ENCODE data around the gene BBX. TPM values are rescaled to one million over a fixed set of nuclear protein-coding genes. Genes with fewer than 3 reads are reported as not detected.
"Not testable (repeated sequence)": the region's sequence is repeated elsewhere in the genome, so short reads cannot be mapped to it uniquely, and the experiment has no call there.

BBX gene
- total RNA-seq, 1 donor from 2014 or later: 77.5 TPM

DNA sequence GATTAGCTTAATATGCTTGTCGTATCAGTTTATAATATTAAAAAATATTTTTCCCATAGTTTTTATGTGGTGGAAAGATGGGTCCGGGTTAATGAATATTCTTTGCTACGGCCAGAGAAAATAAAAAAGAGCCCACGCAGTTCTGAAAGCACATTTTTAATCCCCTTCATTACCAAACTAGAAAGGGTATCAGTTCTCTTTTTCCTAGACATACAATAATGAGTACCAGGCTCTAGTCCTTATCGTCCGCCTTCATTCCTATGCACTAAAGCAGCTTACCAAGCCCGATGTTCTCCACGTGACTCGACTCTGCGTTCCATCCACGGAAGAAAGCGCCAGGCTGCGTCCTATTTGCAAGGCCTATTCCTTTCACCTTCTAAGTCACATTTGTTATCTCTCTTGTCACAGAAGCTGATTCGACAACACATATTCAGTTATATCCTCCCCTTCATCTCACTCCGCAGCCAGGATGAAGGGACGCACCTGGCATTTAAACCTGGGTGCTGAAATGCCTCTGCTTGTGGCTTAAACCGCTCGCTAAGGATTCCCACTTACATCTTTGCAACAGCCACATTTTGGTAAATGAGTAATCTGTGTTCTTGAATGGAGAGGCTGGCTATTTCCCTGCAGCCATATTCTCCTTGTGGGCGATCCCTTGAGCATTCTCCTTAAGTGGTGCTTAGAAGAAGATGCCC, 311.1 kb downstream of the BBX start:
- no peak for DNase-seq
- Mint-ChIP-seq H3K27ac (no peak overlapping the region), H3K27me3 (no peaks in the 10 kb centered on the region), H3K9me3 (no peaks in the 10 kb centered on the region), H3K4me3 (no peak overlapping the region), H3K4me1 (no peaks in the 10 kb centered on the region), H3K36me3 (ENCODE audit: low read depth) (no peaks in the 10 kb centered on the region)
- ATAC-seq (ENCODE audit: low read depth): no peak
- no peak for TF ChIP-seq CTCF (IDR thresholded peaks at IDR 0.05)
- POLR2A ChIA-PET: no interaction called here
- intact Hi-C loops (cut with micrococcal nuclease): no loop called here
- CTCF ChIA-PET: no interaction called here

DNA sequence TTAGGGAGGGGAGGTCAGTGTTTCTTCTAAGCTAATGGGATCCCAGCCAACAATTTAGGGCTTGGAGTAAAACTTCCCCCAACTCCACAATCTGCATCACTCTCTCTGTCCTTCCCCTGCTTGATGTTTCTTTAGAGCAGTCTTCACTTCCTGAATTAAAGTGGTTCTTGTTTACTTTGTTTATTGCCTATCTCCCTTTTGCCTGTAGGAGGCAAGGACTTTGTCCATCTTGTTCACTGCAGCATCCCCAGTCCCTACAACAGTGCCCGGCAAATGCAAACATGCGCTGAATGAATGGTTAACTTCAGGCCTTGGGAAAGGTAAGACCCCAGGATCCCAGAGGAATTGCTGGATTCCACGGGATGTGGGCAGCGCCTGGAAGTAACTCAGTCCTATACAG, 312.2 kb downstream of the BBX start:
- intact Hi-C loops (cut with micrococcal nuclease); DNase-seq; H3K4me3 Mint-ChIP-seq; H3K9me3 Mint-ChIP-seq; H3K36me3 Mint-ChIP-seq (ENCODE audit: low read depth); H3K4me1 Mint-ChIP-seq; ATAC-seq (ENCODE audit: low read depth); H3K27ac Mint-ChIP-seq; POLR2A ChIA-PET; CTCF ChIA-PET; H3K27me3 Mint-ChIP-seq: not testable (repeated sequence)

GRCh38 chr3:107837895-107838612, 315.3 kb downstream of the BBX start:
- intact Hi-C loops (cut with micrococcal nuclease): no loop called here
- no peaks in the 10 kb centered on the region for H3K4me1 Mint-ChIP-seq

DNA sequence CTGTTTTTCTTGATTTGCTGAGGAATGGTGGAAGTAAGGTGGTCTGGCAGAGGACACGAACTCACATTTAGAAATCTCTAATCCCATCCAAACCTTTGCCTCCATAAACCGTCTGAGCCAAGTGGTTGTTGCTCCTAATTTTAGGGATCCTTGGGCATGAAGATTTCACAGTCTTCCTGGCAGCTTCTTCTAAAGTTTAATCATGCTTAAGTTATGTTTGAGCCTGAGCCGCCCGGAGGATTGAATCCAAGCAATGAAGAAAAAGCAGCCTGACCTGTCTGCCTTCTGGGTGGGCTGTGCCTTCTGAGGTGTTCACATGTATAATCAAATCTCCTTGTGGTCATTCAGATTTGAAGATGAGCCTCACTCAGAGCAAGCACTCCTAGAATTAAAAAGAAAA, 319.1 kb downstream of the BBX start:
- DNase-seq: no peak
- no peak for TF ChIP-seq CTCF (IDR thresholded peaks at IDR 0.05)
- no peaks in the 10 kb centered on the region for H3K9me3 Mint-ChIP-seq
- no peak for ATAC-seq (ENCODE audit: low read depth)
- no peak overlapping the region for H3K27ac Mint-ChIP-seq
- intact Hi-C loops (cut with micrococcal nuclease): no loop called here
- peaks cover 5% of the 10 kb centered on the region for H3K27me3 Mint-ChIP-seq
- no peak overlapping the region for H3K4me3 Mint-ChIP-seq
- ChIA-PET CTCF (no interaction called here), POLR2A (no interaction called here)
- no peaks in the 10 kb centered on the region for H3K4me1 Mint-ChIP-seq
- no peaks in the 10 kb centered on the region for H3K36me3 Mint-ChIP-seq (ENCODE audit: low read depth)

More at GRCh38 chr3:107837895-107838612, 315.3 kb downstream of the BBX start:
- DNase-seq (no peak), ATAC-seq (ENCODE audit: low read depth) (no peak)
- Mint-ChIP-seq H3K27ac (no peak overlapping the region), H3K4me3 (no peak overlapping the region), H3K36me3 (ENCODE audit: low read depth) (no peaks in the 10 kb centered on the region), H3K9me3 (no peaks in the 10 kb centered on the region), H3K27me3 (no peaks in the 10 kb centered on the region)
- CTCF ChIA-PET: no interaction called here
- no peak for TF ChIP-seq CTCF (IDR thresholded peaks at IDR 0.05)
- POLR2A ChIA-PET: no interaction called here

DNA sequence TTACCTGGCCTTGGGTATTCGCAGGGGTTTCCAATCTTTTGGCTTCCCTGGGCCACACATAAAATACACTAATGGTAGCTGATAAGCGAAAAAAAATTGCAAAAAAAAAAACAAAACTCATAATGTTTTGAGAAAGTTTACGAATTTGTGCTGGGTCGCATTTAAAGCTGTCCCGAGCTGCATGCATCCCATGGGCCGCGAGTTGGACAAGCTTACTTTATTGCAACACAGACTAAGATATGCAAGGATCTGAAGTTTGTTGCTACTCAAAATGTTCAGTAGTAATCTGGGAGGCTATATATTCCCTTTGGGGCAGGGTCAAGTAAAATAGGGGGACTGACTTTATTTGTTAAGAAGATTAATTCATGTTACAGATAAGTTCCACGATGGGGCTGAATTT, 320.2 kb downstream of the BBX start:
- no peak for DNase-seq
- ChIA-PET POLR2A (no interaction called here), CTCF (no interaction called here)
- Mint-ChIP-seq H3K27me3 (peaks cover 5% of the 10 kb centered on the region), H3K9me3 (no peaks in the 10 kb centered on the region), H3K27ac (no peak overlapping the region), H3K4me1 (no peaks in the 10 kb centered on the region), H3K4me3 (no peak overlapping the region), H3K36me3 (ENCODE audit: low read depth) (no peaks in the 10 kb centered on the region)
- ATAC-seq (ENCODE audit: low read depth): no peak
- no peak for TF ChIP-seq CTCF (IDR thresholded peaks at IDR 0.05)
- intact Hi-C loops (cut with micrococcal nuclease): no loop called here

All from activated B cell treated with CpG ODN at 0.5 μM for 24 hours (primary cell).